Measurements from ENCODE around the gene COPS2. TPM values are rescaled to one million over a fixed set of nuclear protein-coding genes. Genes with fewer than 3 reads are reported as not detected.

Gene COPS2
- total and polyA plus RNA-seq, 2 of the 13 experiments (the other 11 are each of a cell fraction or from before 2014, with no cell fraction given) = 37.8 to 66.3 TPM

GRCh38 chr15:49169880-49170597, 14.6 kb upstream of the COPS2 start, which contains the start of gene GALK2 (continued):
- TF ChIP-seq MXI1 (IDR thresholded peaks at IDR 0.05; ENCODE audit: borderline replicate concordance, low read depth, low read length) = peak; percentile 61; the same call in 1 of the 3 replicates
- TF ChIP-seq AKAP8 (CRISPR knock-in tag; IDR thresholded peaks at IDR 0.05) = no peak
- no peak for TF ChIP-seq ZFYVE20 (CRISPR knock-in tag; IDR thresholded peaks at IDR 0.05; ENCODE audit: borderline replicate concordance, low read depth)
- no peak for TF ChIP-seq ZFAT (CRISPR knock-in tag; conservative IDR thresholded peaks at IDR 0.05)
- TF ChIP-seq MNT (IDR thresholded peaks at IDR 0.05) = peak; percentile 48
- TF ChIP-seq, protein P1, sequence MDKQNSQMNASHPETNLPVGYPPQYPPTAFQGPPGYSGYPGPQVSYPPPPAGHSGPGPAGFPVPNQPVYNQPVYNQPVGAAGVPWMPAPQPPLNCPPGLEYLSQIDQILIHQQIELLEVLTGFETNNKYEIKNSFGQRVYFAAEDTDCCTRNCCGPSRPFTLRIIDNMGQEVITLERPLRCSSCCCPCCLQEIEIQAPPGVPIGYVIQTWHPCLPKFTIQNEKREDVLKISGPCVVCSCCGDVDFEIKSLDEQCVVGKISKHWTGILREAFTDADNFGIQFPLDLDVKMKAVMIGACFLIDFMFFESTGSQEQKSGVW (CRISPR knock-in tag; IDR thresholded peaks at IDR 0.05; ENCODE audit: borderline replicate concordance) = no peak
- no peak; the same call in 1 of the 2 replicates for TF ChIP-seq EED (CRISPR knock-in tag; IDR thresholded peaks at IDR 0.05)
- TF ChIP-seq, protein P2, sequence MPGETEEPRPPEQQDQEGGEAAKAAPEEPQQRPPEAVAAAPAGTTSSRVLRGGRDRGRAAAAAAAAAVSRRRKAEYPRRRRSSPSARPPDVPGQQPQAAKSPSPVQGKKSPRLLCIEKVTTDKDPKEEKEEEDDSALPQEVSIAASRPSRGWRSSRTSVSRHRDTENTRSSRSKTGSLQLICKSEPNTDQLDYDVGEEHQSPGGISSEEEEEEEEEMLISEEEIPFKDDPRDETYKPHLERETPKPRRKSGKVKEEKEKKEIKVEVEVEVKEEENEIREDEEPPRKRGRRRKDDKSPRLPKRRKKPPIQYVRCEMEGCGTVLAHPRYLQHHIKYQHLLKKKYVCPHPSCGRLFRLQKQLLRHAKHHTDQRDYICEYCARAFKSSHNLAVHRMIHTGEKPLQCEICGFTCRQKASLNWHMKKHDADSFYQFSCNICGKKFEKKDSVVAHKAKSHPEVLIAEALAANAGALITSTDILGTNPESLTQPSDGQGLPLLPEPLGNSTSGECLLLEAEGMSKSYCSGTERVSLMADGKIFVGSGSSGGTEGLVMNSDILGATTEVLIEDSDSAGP (CRISPR knock-in tag; IDR thresholded peaks at IDR 0.05; ENCODE audit: borderline replicate concordance) = peak; percentile 75
- TF ChIP-seq PRPF4 (IDR thresholded peaks at IDR 0.05; ENCODE audit: low read depth, low read length, poor library complexity, severe bottlenecking) = no peak
- peak; percentile 70 for TF ChIP-seq NR2C2 (CRISPR knock-in tag; IDR thresholded peaks at IDR 0.05; ENCODE audit: borderline replicate concordance)
- TF ChIP-seq HIC2 (CRISPR knock-in tag; IDR thresholded peaks at IDR 0.05; ENCODE audit: low read depth) = no peak
- TF ChIP-seq MATR3 (CRISPR knock-in tag; IDR thresholded peaks at IDR 0.05) = no peak
- no peak for TF ChIP-seq ZSCAN12 (CRISPR knock-in tag; IDR thresholded peaks at IDR 0.05)
- TF ChIP-seq TBX2 (CRISPR knock-in tag; IDR thresholded peaks at IDR 0.05; ENCODE audit: borderline replicate concordance) = peak; percentile 65
- peak; percentile 61; the same call in 1 of the 2 replicates for TF ChIP-seq SNAPC4 (CRISPR knock-in tag; IDR thresholded peaks at IDR 0.05)
- no peak for TF ChIP-seq GTF2F1 (IDR thresholded peaks at IDR 0.05; ENCODE audit: low read length)
- TF ChIP-seq ZNF101 (CRISPR knock-in tag; IDR thresholded peaks at IDR 0.05; ENCODE audit: borderline replicate concordance, low read depth) = no peak
- TF ChIP-seq ZFP1 (CRISPR knock-in tag; IDR thresholded peaks at IDR 0.05) = 0 out of 2 replicates have a peak, but pooled peaks have one; percentile 58

Measured in HepG2 (cell line).